Stimulated activated CD4-positive, alpha-beta T cell treated with anti-CD3 and anti-CD28 coated beads, Interleukin-2, amount 100 ng/mL, for 4 hours (primary cell): ENCODE data around the gene EP400.
"Not testable (repeated sequence)": the region's sequence is repeated elsewhere in the genome, so short reads cannot be mapped to it uniquely, and the experiment has no call there.

ENCODE experiments used
- DNase-seq: peaks from one replicate; pipeline ENCODE4 v3.0.0-alpha.2; 2020; ENCODE audit warnings: low read depth

The EP400 gene

GRCh38 chr12:132045751-132046150 lies 96.0 kb downstream of the EP400 start:
- DNase-seq: no peak

GRCh38 chr12:132046561-132046960 lies 96.8 kb downstream of the EP400 start:
- DNase-seq: no peak

GRCh38 chr12:132047630-132048029 lies 97.9 kb downstream of the EP400 start:
- not testable (repeated sequence) for DNase-seq

- DNase-seq: no peak
These were observed 99.7 kb downstream of the EP400 start for GRCh38 chr12:132049442-132049841.

- no peak for DNase-seq
These were observed 100.1 kb downstream of the EP400 start for GRCh38 chr12:132049876-132050275.

- not testable (repeated sequence) for DNase-seq
These were observed 102.0 kb downstream of the EP400 start for GRCh38 chr12:132051718-132052117.

GRCh38 chr12:132052196-132052932 lies 102.6 kb downstream of the EP400 start:
- DNase-seq: no peak

GRCh38 chr12:132053338-132054330 lies 103.9 kb downstream of the EP400 start:
- no peak for DNase-seq

- DNase-seq: no peak
These were observed 105.2 kb downstream of the EP400 start for GRCh38 chr12:132054983-132055382.

- DNase-seq: no peak
These were observed 105.9 kb downstream of the EP400 start for GRCh38 chr12:132055535-132056096.

- DNase-seq: no peak
These were observed 106.6 kb downstream of the EP400 start for GRCh38 chr12:132056320-132056719.

- no peak for DNase-seq
These were observed 107.2 kb downstream of the EP400 start for GRCh38 chr12:132056951-132057350.

- DNase-seq: no peak
These were observed 107.9 kb downstream of the EP400 start for GRCh38 chr12:132057691-132058090.

- DNase-seq: no peak
These were observed 111.5 kb downstream of the EP400 start for GRCh38 chr12:132061197-132061596.

GRCh38 chr12:132061641-132062430 lies 112.1 kb downstream of the EP400 start:
- DNase-seq: no peak

- DNase-seq: no peak
These were observed 112.7 kb downstream of the EP400 start for GRCh38 chr12:132062481-132062880.

GRCh38 chr12:132063491-132063890 lies 113.7 kb downstream of the EP400 start:
- DNase-seq: no peak

- DNase-seq: no peak
These were observed 114.9 kb downstream of the EP400 start for GRCh38 chr12:132064631-132065030.

GRCh38 chr12:132065203-132065602 lies 115.5 kb downstream of the EP400 start:
- DNase-seq: no peak

- DNase-seq: no peak
These were observed 116.0 kb downstream of the EP400 start for GRCh38 chr12:132065609-132066344.

- DNase-seq: no peak
These were observed 116.6 kb downstream of the EP400 start for GRCh38 chr12:132066345-132066685.
